ENCODE measurements around the gene FUBP1. TPM values are rescaled to one million over a fixed set of nuclear protein-coding genes. Genes with fewer than 3 reads are reported as not detected.

The FUBP1 gene
- total and polyA plus RNA-seq, 2 of the 13 experiments (the other 11 are each of a cell fraction or from before 2014, with no cell fraction given) = 98.1 to 166 TPM

GRCh38 chr1:77984629-77985028 lies 5.8 kb upstream of the FUBP1 start (continued):
- TF ChIP-seq SAP130 (CRISPR knock-in tag; IDR thresholded peaks at IDR 0.05; ENCODE audit: low read depth) (no peak), HINFP (CRISPR knock-in tag; IDR thresholded peaks at IDR 0.05; ENCODE audit: low read depth) (no peak), DNMT1 (CRISPR knock-in tag; IDR thresholded peaks at IDR 0.05) (no peak)

GRCh38 chr1:77983997-77984355 lies 5.1 kb upstream of the FUBP1 start:
- no peak for ATAC-seq
- DNase-seq (ENCODE audit: low spot score) = no peak
- Histone ChIP-seq H3K36me3 (replicated peaks in 1 of 2; ENCODE audit: control insufficient read depth in 1 of 2, insufficient read depth in 2 of 2, low read length in 2 of 2) (no peaks in the 10 kb centered on the region), H3K27me3 (ENCODE audit: control insufficient read depth in 1 of 2, insufficient read depth in 2 of 2, low read length in 2 of 2) (no peaks in the 10 kb centered on the region; a peak in 1 of 5 replicates), H3K79me2 (ENCODE audit: insufficient read depth, low read length) (peaks cover 34% of the 10 kb centered on the region), H3K9ac (ENCODE audit: insufficient read depth, low read depth, low read length) (peak overlapping the region; percentile 20; the same call in 1 of the 2 replicates), H4K20me1 (ENCODE audit: insufficient read depth, low read length) (no peaks in the 10 kb centered on the region; the same call in 1 of the 2 replicates), H2AFZ (ENCODE audit: low read length) (peak overlapping the region; percentile 8), H3K4me1 (ENCODE audit: insufficient read depth, low read length) (peaks cover 61% of the 10 kb centered on the region), H3K27ac (ENCODE audit: extremely low read length, insufficient read depth, low read length) (peak overlapping the region; percentile 71), H3K9me3 (ENCODE audit: low read length) (no peaks in the 10 kb centered on the region), H3K4me2 (ENCODE audit: low read depth, low read length) (peak overlapping the region; percentile 50), H3K4me3 (replicated peaks in 1 of 3; ENCODE audit: insufficient read depth in 1 of 3, low read depth in 2 of 3, low read length in 3 of 3) (no peak overlapping the region)
- FAIRE-seq = no peak
- in situ Hi-C loops (cut with HindIII; ENCODE audit: extremely low pct_ligation_motif_present, low pct_unique_long_range_greater_than_20kb) (no loop called here), intact Hi-C loops (cut with micrococcal nuclease; ENCODE audit: unreplicated experiment) (no loop called here)
- POLR2A ChIA-PET = interaction anchor here (1.4 kb wide), 1 partner anchor 20 kb away, joined by 15 read pairs; the partner anchor contains the start of gene DNAJB4
- CTCF ChIA-PET (ENCODE audit: low intra/inter-chr PET ratio, low total read pairs) = no interaction called here
- TF ChIP-seq ZNF260 (CRISPR knock-in tag; IDR thresholded peaks at IDR 0.05; ENCODE audit: borderline replicate concordance, low read depth) = no peak
- no peak for TF ChIP-seq ZNF687 (CRISPR knock-in tag; IDR thresholded peaks at IDR 0.05)
- TF ChIP-seq ZNF253 (CRISPR knock-in tag; IDR thresholded peaks at IDR 0.05; ENCODE audit: borderline replicate concordance) = no peak
- no peak for TF ChIP-seq POGK (CRISPR knock-in tag; conservative IDR thresholded peaks at IDR 0.05)
- 0 out of 2 replicates have a peak, but pooled peaks have one; percentile 19 for TF ChIP-seq RBFOX2 (IDR thresholded peaks at IDR 0.05; ENCODE audit: low read depth, low read length)
- BruUV-seq (replicated peaks) = no TSS peak
